Stimulated activated CD8-positive, alpha-beta memory T cell treated with anti-CD3 and anti-CD28 coated beads, Interleukin-7, amount 100 ng/mL, for 1 hour (primary cell): ENCODE results near the gene GLT8D1.
"Not testable (repeated sequence)": the region's sequence is repeated elsewhere in the genome, so short reads cannot be mapped to it uniquely, and the experiment has no call there.

Experiments used
- DNase-seq, 2 donors: peaks; one replicate each; pipeline ENCODE4 v3.0.0-alpha.2; 2020; ENCODE audit warnings: low read depth in 2 of 2

The GLT8D1 gene

GRCh38 chr3:52681596-52681995, 24.0 kb downstream of the GLT8D1 start:
- DNase-seq = no peak

- no peak for DNase-seq
Measured at GRCh38 chr3:52679811-52680210, 25.8 kb downstream of the GLT8D1 start.

GRCh38 chr3:52679199-52679538, 26.4 kb downstream of the GLT8D1 start:
- DNase-seq = no peak

- no peak for DNase-seq
Measured at GRCh38 chr3:52678265-52679198, 27.1 kb downstream of the GLT8D1 start.

GRCh38 chr3:52676201-52676600, 29.4 kb downstream of the GLT8D1 start:
- not testable (repeated sequence) for DNase-seq

GRCh38 chr3:52671676-52672075, 33.9 kb downstream of the GLT8D1 start:
- no peak for DNase-seq

GRCh38 chr3:52670621-52671521, 34.7 kb downstream of the GLT8D1 start:
- DNase-seq = no peak

- DNase-seq = no peak
Measured at GRCh38 chr3:52663098-52663497, 42.5 kb downstream of the GLT8D1 start.

GRCh38 chr3:52660046-52660445, 45.5 kb downstream of the GLT8D1 start:
- no peak for DNase-seq

- no peak for DNase-seq
Measured at GRCh38 chr3:52655895-52656294, 49.7 kb downstream of the GLT8D1 start.

- no peak for DNase-seq
Measured at GRCh38 chr3:52651592-52651991, 54.0 kb downstream of the GLT8D1 start.

GRCh38 chr3:52650439-52650838, 55.2 kb downstream of the GLT8D1 start:
- DNase-seq = no peak

GRCh38 chr3:52649461-52650210, 56.0 kb downstream of the GLT8D1 start:
- DNase-seq = no peak

GRCh38 chr3:52645549-52645948, 60.0 kb downstream of the GLT8D1 start:
- DNase-seq = no peak
